Gastroesophageal sphincter (tissue), 3 donors: ENCODE results near the gene KCNB1.

ENCODE experiments used
- POLR2A ChIP-seq, 2 donors: fragments of 450-650 bp; IDR thresholded peaks; one replicate each; pipeline ENCODE4 v1.6.1; 2017; ENCODE audit warnings: antibody characterized with exemption in 2 of 2, mild to moderate bottlenecking in 2 of 2, moderate library complexity in 1 of 2
- POLR2AphosphoS5 ChIP-seq: sonication (generic); formaldehyde crosslinking; IDR thresholded peaks from one replicate; pipeline ENCODE4 v1.6.1; 2017; ENCODE audit warnings: antibody characterized with exemption
- TF ChIP-seq, protein P1 (sequence below), 4 experiments: fragments of 200-600 bp in 2 of 4; fragments of 450-650 bp in 2 of 4; sonication (generic) in 1 of 4; IDR thresholded peaks; one replicate each; pipeline ENCODE4 v1.5.1; 2017 to 2019; ENCODE audit warnings: antibody characterized with exemption in 4 of 4, mild to moderate bottlenecking in 2 of 4, moderate library complexity in 2 of 4

GRCh38 chr20:49405062-49405683, 77.3 kb downstream of the KCNB1 start:
- TF ChIP-seq POLR2A (IDR thresholded peaks at IDR 0.05): no peak
- TF ChIP-seq, protein P1, sequence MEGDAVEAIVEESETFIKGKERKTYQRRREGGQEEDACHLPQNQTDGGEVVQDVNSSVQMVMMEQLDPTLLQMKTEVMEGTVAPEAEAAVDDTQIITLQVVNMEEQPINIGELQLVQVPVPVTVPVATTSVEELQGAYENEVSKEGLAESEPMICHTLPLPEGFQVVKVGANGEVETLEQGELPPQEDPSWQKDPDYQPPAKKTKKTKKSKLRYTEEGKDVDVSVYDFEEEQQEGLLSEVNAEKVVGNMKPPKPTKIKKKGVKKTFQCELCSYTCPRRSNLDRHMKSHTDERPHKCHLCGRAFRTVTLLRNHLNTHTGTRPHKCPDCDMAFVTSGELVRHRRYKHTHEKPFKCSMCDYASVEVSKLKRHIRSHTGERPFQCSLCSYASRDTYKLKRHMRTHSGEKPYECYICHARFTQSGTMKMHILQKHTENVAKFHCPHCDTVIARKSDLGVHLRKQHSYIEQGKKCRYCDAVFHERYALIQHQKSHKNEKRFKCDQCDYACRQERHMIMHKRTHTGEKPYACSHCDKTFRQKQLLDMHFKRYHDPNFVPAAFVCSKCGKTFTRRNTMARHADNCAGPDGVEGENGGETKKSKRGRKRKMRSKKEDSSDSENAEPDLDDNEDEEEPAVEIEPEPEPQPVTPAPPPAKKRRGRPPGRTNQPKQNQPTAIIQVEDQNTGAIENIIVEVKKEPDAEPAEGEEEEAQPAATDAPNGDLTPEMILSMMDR (IDR thresholded peaks at IDR 0.05): no peak
- no peak for TF ChIP-seq POLR2AphosphoS5
